DND-41 (cell line): ENCODE results near the gene L3MBTL2.
"Not testable (repeated sequence)": the region's sequence is repeated elsewhere in the genome, so short reads cannot be mapped to it uniquely, and the experiment has no call there.

Experiments used
- EZH2 ChIP-seq: IDR thresholded peaks from 3 replicates; pipeline ENCODE4 v1.6.1; 2012; ENCODE audit warnings: borderline replicate concordance, low read depth, mild to moderate bottlenecking, moderate library complexity, low read length, inconsistent platforms; ENCODE audit not compliant: severe bottlenecking
- TF ChIP-seq, protein P1 (sequence below): IDR thresholded peaks from 2 replicates; pipeline ENCODE4 v1.5.1; 2012; ENCODE audit warnings: borderline replicate concordance, low read length, moderate library complexity, mild to moderate bottlenecking; ENCODE audit not compliant: poor library complexity, severe bottlenecking; ENCODE audit errors: extremely low read depth

DNA sequence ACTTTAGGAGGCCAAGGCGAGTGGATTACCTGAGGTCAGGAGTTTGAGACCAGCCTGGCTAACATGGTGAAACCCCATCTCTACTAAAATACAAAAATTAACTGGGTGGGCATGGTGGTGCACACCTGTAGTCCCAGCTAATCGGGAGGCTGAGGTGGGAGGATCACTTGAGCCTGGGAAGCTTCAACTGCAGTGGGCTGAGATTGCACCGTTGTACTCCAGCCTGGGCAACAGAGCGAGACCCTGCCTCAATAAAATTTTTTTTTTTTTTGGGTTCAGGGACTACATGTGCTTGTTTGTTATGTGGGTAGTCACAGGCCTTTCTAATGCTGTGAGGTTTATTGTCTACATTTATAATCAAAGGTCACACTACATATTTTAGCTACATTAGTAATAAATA lies 54.6 kb downstream of the L3MBTL2 start:
- TF ChIP-seq, protein P1, sequence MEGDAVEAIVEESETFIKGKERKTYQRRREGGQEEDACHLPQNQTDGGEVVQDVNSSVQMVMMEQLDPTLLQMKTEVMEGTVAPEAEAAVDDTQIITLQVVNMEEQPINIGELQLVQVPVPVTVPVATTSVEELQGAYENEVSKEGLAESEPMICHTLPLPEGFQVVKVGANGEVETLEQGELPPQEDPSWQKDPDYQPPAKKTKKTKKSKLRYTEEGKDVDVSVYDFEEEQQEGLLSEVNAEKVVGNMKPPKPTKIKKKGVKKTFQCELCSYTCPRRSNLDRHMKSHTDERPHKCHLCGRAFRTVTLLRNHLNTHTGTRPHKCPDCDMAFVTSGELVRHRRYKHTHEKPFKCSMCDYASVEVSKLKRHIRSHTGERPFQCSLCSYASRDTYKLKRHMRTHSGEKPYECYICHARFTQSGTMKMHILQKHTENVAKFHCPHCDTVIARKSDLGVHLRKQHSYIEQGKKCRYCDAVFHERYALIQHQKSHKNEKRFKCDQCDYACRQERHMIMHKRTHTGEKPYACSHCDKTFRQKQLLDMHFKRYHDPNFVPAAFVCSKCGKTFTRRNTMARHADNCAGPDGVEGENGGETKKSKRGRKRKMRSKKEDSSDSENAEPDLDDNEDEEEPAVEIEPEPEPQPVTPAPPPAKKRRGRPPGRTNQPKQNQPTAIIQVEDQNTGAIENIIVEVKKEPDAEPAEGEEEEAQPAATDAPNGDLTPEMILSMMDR = not testable (repeated sequence)
- not testable (repeated sequence) for TF ChIP-seq EZH2
